ENCODE measurements around the gene HLA-DQB1. TPM values are rescaled to one million over a fixed set of nuclear protein-coding genes. Genes with fewer than 3 reads are reported as not detected.

The HLA-DQB1 gene
- total and polyA plus RNA-seq, 2 donors (not counting 3 experiments of a cell fraction or from before 2014, with no cell fraction given): not detected

DNA sequence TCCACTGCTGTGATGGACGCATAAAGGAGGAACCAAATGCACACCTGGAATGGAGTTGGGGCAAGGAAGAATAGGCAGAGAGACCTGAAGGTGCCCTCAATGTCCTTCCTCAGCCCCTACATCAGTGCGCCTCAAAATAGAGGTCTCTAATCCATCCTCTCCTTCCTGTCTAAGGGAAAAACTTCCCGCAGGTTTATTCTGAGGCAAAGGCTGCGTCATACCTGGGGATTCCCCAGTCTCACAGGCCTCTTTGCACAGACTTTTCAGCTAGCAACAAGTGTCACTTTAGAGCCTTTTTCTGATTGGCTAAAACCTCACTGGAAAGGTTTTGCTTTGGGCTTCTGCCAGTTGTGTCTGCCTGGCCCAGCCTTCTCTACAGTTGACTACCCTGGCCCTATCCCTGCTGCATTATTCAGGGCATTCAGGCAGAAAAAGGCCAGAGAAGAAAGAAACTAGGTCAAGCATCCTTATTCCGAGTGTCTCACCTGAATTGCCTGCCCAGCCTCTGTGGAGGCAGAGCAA, 1.8 kb upstream of the HLA-DQB1 start:
- no peaks in the 10 kb centered on the region for H3K4me1 ChIP-seq (ENCODE audit: control insufficient read depth, extremely low read depth, insufficient read depth, low read length)
- dilution Hi-C loops (cut with MboI; ENCODE audit: extremely low pct_ligation_motif_present, low sequenced_read_pairs) (no loop called here), intact Hi-C loops (cut with micrococcal nuclease) (no loop called here)
- peaks cover 1 to 12% of the 10 kb centered on the region in 2 experiments for H3K27me3 ChIP-seq (ENCODE audit: control insufficient read depth in 2 of 2, insufficient read depth in 2 of 2, low read length in 2 of 2)
- no peak overlapping the region for H3K4me2 ChIP-seq (ENCODE audit: insufficient read depth, low read length)
- no peaks in the 10 kb centered on the region for H3K79me2 ChIP-seq (ENCODE audit: control insufficient read depth, insufficient read depth, low read length)
- POLR2A ChIA-PET: no interaction called here
- H2AFZ ChIP-seq (ENCODE audit: low read depth, low read length): no peak overlapping the region
- CTCF ChIA-PET: no interaction called here
- TF ChIP-seq EZH2 (IDR thresholded peaks at IDR 0.05; ENCODE audit: borderline replicate concordance, low read depth, low read length, severe bottlenecking): no peak
- no peak for TF ChIP-seq MYC (IDR thresholded peaks at IDR 0.05; ENCODE audit: low read depth, low read length)
- TF ChIP-seq MAX (IDR thresholded peaks at IDR 0.05; ENCODE audit: insufficient read depth, insufficient read length): no peak
- TF ChIP-seq POLR2A (IDR thresholded peaks at IDR 0.05; ENCODE audit: low read depth, low read length): no peak
- TF ChIP-seq POLR2AphosphoS5 (IDR thresholded peaks at IDR 0.05; ENCODE audit: insufficient read depth, low read depth, low read length): no peak
- no peak for TF ChIP-seq GATA2 (IDR thresholded peaks at IDR 0.05; ENCODE audit: insufficient read depth, insufficient read length, low read depth, low read length)
- TF ChIP-seq CTCF (IDR thresholded peaks at IDR 0.05; ENCODE audit: extremely low read depth in 1 of 2, insufficient read depth in 1 of 2, low read depth in 1 of 2, low read length in 2 of 2): no peak
- DNase-seq (ENCODE audit: low read depth, low spot score) (no peak), FAIRE-seq (no peak)
- H3K9me1 ChIP-seq (replicated peaks; ENCODE audit: control insufficient read depth, extremely low read depth, insufficient read depth, low read length): no peaks in the 10 kb centered on the region
- no peak overlapping the region for H3K27ac ChIP-seq (ENCODE audit: insufficient read depth, low read depth, low read length)
- no peak overlapping the region for H3K4me3 ChIP-seq (replicated peaks in 1 of 3; ENCODE audit: insufficient read depth in 1 of 3, low read depth in 1 of 3, low read length in 3 of 3)
- no peaks in the 10 kb centered on the region for H3K36me3 ChIP-seq (ENCODE audit: control insufficient read depth in 2 of 2, extremely low read depth in 1 of 2, insufficient read depth in 2 of 2, low read length in 2 of 2)
- no TSS peak for BruUV-seq (replicated peaks)
- no peaks in the 10 kb centered on the region for H4K20me1 ChIP-seq (replicated peaks; ENCODE audit: control insufficient read depth, extremely low read depth, insufficient read depth, low read length)
- H3K9me3 ChIP-seq (replicated peaks; ENCODE audit: control insufficient read depth, insufficient read depth, low read length): no peaks in the 10 kb centered on the region
- no peak overlapping the region for H3K9ac ChIP-seq (replicated peaks; ENCODE audit: extremely low read depth, insufficient read depth, low read length)
